SK-N-SH (cell line): ENCODE measurements around the gene FGD2. TPM values are rescaled to one million over a fixed set of nuclear protein-coding genes. Genes with fewer than 3 reads are reported as not detected.

ENCODE experiments used
- CTCF ChIA-PET: fragments of 300-600, 350-600 bp; formaldehyde crosslinking; extraction: SDS; loops from one replicate; lab custom pipeline; 2021; lab: Yijun Ruan, JAX
- POLR2A ChIA-PET: fragments of 350-600 bp; sonication (Branson Sonifier 250); formaldehyde crosslinking; extraction: SDS; loops from one replicate; lab custom pipeline; 2020; ENCODE audit warnings: antibody characterized with exemption, inconsistent platforms; lab: Yijun Ruan, JAX
- DNase-seq: peaks from one replicate; pipeline ENCODE4 v3.0.0; 2012
- H2AFZ ChIP-seq: fragments of 200-600 bp; sonication (generic); 2 replicates; pipeline ENCODE4 v1.8.1; 2016; ENCODE audit warnings: antibody characterized with exemption, mild to moderate bottlenecking, low read depth
- H3F3A ChIP-seq: fragments of 200-600 bp; sonication (generic); replicated peaks from 2 replicates; pipeline ENCODE3; 2016; ENCODE audit warnings: antibody characterized with exemption, mild to moderate bottlenecking; ENCODE audit not compliant: insufficient read depth
- H3K27ac ChIP-seq, 2 experiments: fragments of 200-500 bp in 1 of 2; fragments of 200-600 bp in 1 of 2; sonication (Bioruptor generic) in 1 of 2; sonication (generic), shearing (Covaris generic) in 1 of 2; 2 replicates each; pipeline versions ENCODE4 v1.5.1 to v1.6.1; 2014 to 2016; ENCODE audit warnings: low read depth in 2 of 2, inconsistent platforms in 1 of 2, low read length in 1 of 2, mild to moderate bottlenecking in 1 of 2, mixed read lengths in 1 of 2
- H3K27me3 ChIP-seq: fragments of 200-600 bp; sonication (generic), shearing (Covaris generic); 2 replicates; pipeline ENCODE4 v1.6.1; 2016; ENCODE audit warnings: mixed run types; ENCODE audit not compliant: insufficient read depth
- H3K36me3 ChIP-seq, 2 experiments: fragments of 200-500 bp in 1 of 2; fragments of 200-600 bp in 1 of 2; sonication (Bioruptor generic) in 1 of 2; sonication (generic) in 1 of 2; replicated peaks in 1 of 2; 2 replicates each; pipeline versions ENCODE3 to v1.5.1; 2014 to 2016; ENCODE audit warnings: low read length in 1 of 2, mild to moderate bottlenecking in 1 of 2; ENCODE audit not compliant: insufficient read depth in 2 of 2, control insufficient read depth in 1 of 2
- H3K4me1 ChIP-seq, 2 experiments: fragments of 200-500 bp in 1 of 2; fragments of 200-600 bp in 1 of 2; sonication (Bioruptor generic) in 1 of 2; sonication (generic), shearing (Covaris generic) in 1 of 2; 2 replicates each; pipeline versions ENCODE4 v1.5.1 to v1.6.1; 2014 to 2016; ENCODE audit warnings: low read depth in 1 of 2, low read length in 1 of 2, mixed run types in 1 of 2; ENCODE audit not compliant: insufficient read depth in 2 of 2, control insufficient read depth in 1 of 2
- H3K4me2 ChIP-seq: fragments of 200-600 bp; sonication (generic), shearing (Covaris generic); 2 replicates; pipeline ENCODE4 v1.6.1; 2017; ENCODE audit warnings: mixed run types
- H3K4me3 ChIP-seq, 2 experiments: fragments of 200-500 bp in 1 of 2; fragments of 200-600 bp in 1 of 2; sonication (Bioruptor generic) in 1 of 2; sonication (generic), shearing (Covaris generic) in 1 of 2; 2 replicates each; pipeline versions ENCODE4 v1.5.1 to v1.8.1; 2014 to 2016; ENCODE audit warnings: low read depth in 2 of 2, inconsistent platforms in 1 of 2, low read length in 1 of 2, mild to moderate bottlenecking in 1 of 2, mixed read lengths in 1 of 2, moderate library complexity in 1 of 2
- H3K79me2 ChIP-seq: fragments of 200-600 bp; sonication (generic); 2 replicates; pipeline ENCODE4 v1.8.1; 2017; ENCODE audit warnings: mild to moderate bottlenecking; ENCODE audit not compliant: insufficient read depth
- H3K9ac ChIP-seq: fragments of 200-600 bp; sonication (generic); 2 replicates; pipeline ENCODE4 v1.6.1; 2017; ENCODE audit warnings: mixed run types
- H3K9me2 ChIP-seq: fragments of 200-600 bp; sonication (generic); 2 replicates; pipeline ENCODE4 v1.6.1; 2017; ENCODE audit warnings: mixed run types
- H3K9me3 ChIP-seq: fragments of 200-600 bp; sonication (generic); 2 replicates; pipeline ENCODE4 v1.6.1; 2017; ENCODE audit warnings: mixed run types, mild to moderate bottlenecking, moderate library complexity
- H4K20me1 ChIP-seq: fragments of 200-600 bp; sonication (generic); 2 replicates; pipeline ENCODE4 v1.6.1; 2017; ENCODE audit warnings: mild to moderate bottlenecking, mixed run types; ENCODE audit not compliant: insufficient read depth
- EP300 ChIP-seq, 2 experiments: IDR thresholded peaks; 2 replicates each; pipeline versions ENCODE4 v1.4.0 to v1.6.1; 2012; ENCODE audit warnings: borderline replicate concordance in 1 of 2, low read depth in 1 of 2, low read length in 1 of 2
- FOSL2 ChIP-seq: IDR thresholded peaks from 2 replicates; pipeline ENCODE4 v1.4.0; 2012; ENCODE audit warnings: low read depth, mild to moderate bottlenecking, moderate library complexity, borderline replicate concordance
- GATA2 ChIP-seq: sonication (generic); formaldehyde crosslinking; IDR thresholded peaks from 2 replicates; pipeline ENCODE4 v1.5.0; 2020; ENCODE audit warnings: mild to moderate bottlenecking, missing genetic modification reagents
- JUND ChIP-seq: IDR thresholded peaks from 2 replicates; pipeline ENCODE4 v1.4.0; 2012
- MAX ChIP-seq: IDR thresholded peaks from 2 replicates; pipeline ENCODE4 v1.4.0; 2012; ENCODE audit warnings: low read depth
- MEF2A ChIP-seq: IDR thresholded peaks from 2 replicates; pipeline ENCODE4 v1.4.0; 2012; ENCODE audit warnings: low read depth, borderline replicate concordance
- NFIC ChIP-seq: IDR thresholded peaks from 2 replicates; pipeline ENCODE4 v1.4.0; 2012; ENCODE audit warnings: borderline replicate concordance
- NRF1 ChIP-seq: IDR thresholded peaks from 2 replicates; pipeline ENCODE4 v1.6.1; 2012; ENCODE audit warnings: low read depth, mild to moderate bottlenecking, low read length
- PBX3 ChIP-seq: IDR thresholded peaks from 2 replicates; pipeline ENCODE4; 2012
- RAD21 ChIP-seq: IDR thresholded peaks from 2 replicates; pipeline ENCODE4 v1.6.1; 2012; ENCODE audit warnings: mild to moderate bottlenecking, low read length
- REST ChIP-seq: IDR thresholded peaks from 2 replicates; pipeline ENCODE4 v1.6.1; 2012; ENCODE audit warnings: mild to moderate bottlenecking, low read depth, low read length, moderate library complexity
- RFX5 ChIP-seq: IDR thresholded peaks from 2 replicates; pipeline ENCODE4 v1.6.1; 2012; ENCODE audit warnings: mild to moderate bottlenecking, improper control_type of control experiment, low read length
- RXRA ChIP-seq: IDR thresholded peaks from 2 replicates; pipeline ENCODE4 v1.4.0; 2012; ENCODE audit warnings: low read depth, mild to moderate bottlenecking, borderline replicate concordance
- SIN3A ChIP-seq: IDR thresholded peaks from 2 replicates; pipeline ENCODE4 v1.6.1; 2012; ENCODE audit warnings: low read depth, mild to moderate bottlenecking, low read length, moderate library complexity, borderline replicate concordance
- TEAD4 ChIP-seq: IDR thresholded peaks from 2 replicates; pipeline ENCODE4 v1.4.0; 2012; ENCODE audit warnings: mild to moderate bottlenecking, borderline replicate concordance; ENCODE audit not compliant: insufficient read depth
- YY1 ChIP-seq: IDR thresholded peaks from 2 replicates; pipeline ENCODE4 v1.4.0; 2012; ENCODE audit warnings: low read depth, mild to moderate bottlenecking
- WGBS: methylation state at CpG from one replicate; pipeline ENCODE4 v1.1.6; 2017; ENCODE audit warnings: low lambda C conversion rate; 5-methylcytosine and 5-hydroxymethylcytosine counted together
- polyA plus RNA-seq, 3 experiments: library from polyadenylated mRNA; depleted of rRNA; stranded (reverse); fragments of >200 nt; gene quantifications; 2 replicates each; pipeline ENCODE4 v1.2.3, GENCODE V29; 2012
- TF ChIP-seq, protein P1 (sequence below): fragments of 200-600 bp; sonication (generic); IDR thresholded peaks from 2 replicates; pipeline ENCODE4 v1.6.1; 2017; ENCODE audit warnings: antibody characterized with exemption, mild to moderate bottlenecking, moderate library complexity

Gene FGD2
- polyA plus RNA-seq, 1 of the 3 experiments (the other 2 are of a cell fraction), result not detected

- no peak for DNase-seq
- CTCF ChIA-PET, result interaction anchor here (4.3 kb wide), 1 partner anchor 49 kb away, joined by 13 read pairs; no protein-coding TSS in a partner anchor
- Histone ChIP-seq H3F3A (peaks cover 16% of the 10 kb centered on the region), H4K20me1 (peaks cover 6% of the 10 kb centered on the region; the same call in 1 of the 2 replicates), H2AFZ (no peak overlapping the region)
- POLR2A ChIA-PET, result no interaction called here
- TF ChIP-seq MAX (no peak), JUND (no peak), NFIC (no peak), NRF1 (no peak), EP300 (IDR thresholded peaks at IDR 0.05; ENCODE audit: borderline replicate concordance in 1 of 2, low read depth in 1 of 2, low read length in 1 of 2) (no peak)
- TF ChIP-seq, all 33 proteins: peak for 0
- Histone ChIP-seq H3K4me1 (peaks cover 0 to 3% of the 10 kb centered on the region in 2 experiments; a peak in 1 of 4 replicates), H3K9me3 (no peaks in the 10 kb centered on the region), H3K4me2 (no peak overlapping the region), H3K36me3 (peaks cover 40 to 74% of the 10 kb centered on the region in 2 experiments), H3K27ac (no peak overlapping the region), H3K79me2 (no peaks in the 10 kb centered on the region), H3K9me2 (no peaks in the 10 kb centered on the region), H3K27me3 (no peaks in the 10 kb centered on the region), H3K9ac (no peak overlapping the region), H3K4me3 (no peak overlapping the region)
- 96% methylated on average over 9 of the region's 14 CpGs for WGBS
Observed at GRCh38 chr6:36969240-36969691, 36.2 kb upstream of the FGD2 start.

GRCh38 chr6:36969988-36970891 lies 35.2 kb upstream of the FGD2 start:
- Histone ChIP-seq H3K27ac (peak overlapping the region; percentile 3 to 39; a peak in 1 of 4 replicates), H3K9me3 (no peaks in the 10 kb centered on the region), H3K27me3 (no peaks in the 10 kb centered on the region), H3K4me1 (no peaks in the 10 kb centered on the region), H3K36me3 (peaks cover 48 to 83% of the 10 kb centered on the region in 2 experiments), H3K9ac (no peak overlapping the region), H3K4me3 (no peak overlapping the region), H3F3A (peaks cover 16% of the 10 kb centered on the region), H4K20me1 (peaks cover 6% of the 10 kb centered on the region; the same call in 1 of the 2 replicates), H3K79me2 (no peaks in the 10 kb centered on the region), H3K4me2 (no peak overlapping the region), H3K9me2 (no peaks in the 10 kb centered on the region), H2AFZ (no peak overlapping the region)
- ChIA-PET CTCF (interaction anchor here (1.2 to 4.3 kb wide), 2 partner anchors 48 to 85 kb away, joined by 5 to 13 read pairs; no protein-coding TSS in a partner anchor), POLR2A (no interaction called here)
- DNase-seq, result no peak
- WGBS, result 94% methylated on average over 12 of the region's 17 CpGs
- no peak for TF ChIP-seq EP300 (IDR thresholded peaks at IDR 0.05; ENCODE audit: borderline replicate concordance in 1 of 2, low read depth in 1 of 2, low read length in 1 of 2)
- TF ChIP-seq GATA2, result no peak
- no peak for TF ChIP-seq RFX5
- TF ChIP-seq FOSL2, result no peak
- no peak for TF ChIP-seq TEAD4
- TF ChIP-seq MEF2A, result no peak
- TF ChIP-seq PBX3, result no peak
- no peak for TF ChIP-seq REST
- TF ChIP-seq, protein P1, sequence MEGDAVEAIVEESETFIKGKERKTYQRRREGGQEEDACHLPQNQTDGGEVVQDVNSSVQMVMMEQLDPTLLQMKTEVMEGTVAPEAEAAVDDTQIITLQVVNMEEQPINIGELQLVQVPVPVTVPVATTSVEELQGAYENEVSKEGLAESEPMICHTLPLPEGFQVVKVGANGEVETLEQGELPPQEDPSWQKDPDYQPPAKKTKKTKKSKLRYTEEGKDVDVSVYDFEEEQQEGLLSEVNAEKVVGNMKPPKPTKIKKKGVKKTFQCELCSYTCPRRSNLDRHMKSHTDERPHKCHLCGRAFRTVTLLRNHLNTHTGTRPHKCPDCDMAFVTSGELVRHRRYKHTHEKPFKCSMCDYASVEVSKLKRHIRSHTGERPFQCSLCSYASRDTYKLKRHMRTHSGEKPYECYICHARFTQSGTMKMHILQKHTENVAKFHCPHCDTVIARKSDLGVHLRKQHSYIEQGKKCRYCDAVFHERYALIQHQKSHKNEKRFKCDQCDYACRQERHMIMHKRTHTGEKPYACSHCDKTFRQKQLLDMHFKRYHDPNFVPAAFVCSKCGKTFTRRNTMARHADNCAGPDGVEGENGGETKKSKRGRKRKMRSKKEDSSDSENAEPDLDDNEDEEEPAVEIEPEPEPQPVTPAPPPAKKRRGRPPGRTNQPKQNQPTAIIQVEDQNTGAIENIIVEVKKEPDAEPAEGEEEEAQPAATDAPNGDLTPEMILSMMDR, result no peak
- TF ChIP-seq RAD21, result no peak
- no peak for TF ChIP-seq YY1
- TF ChIP-seq SIN3A, result no peak
- no peak for TF ChIP-seq RXRA
